Naive thymus-derived CD8-positive, alpha-beta T cell (primary cell): ENCODE results near the gene PET100. TPM values are rescaled to one million over a fixed set of nuclear protein-coding genes. Genes with fewer than 3 reads are reported as not detected.

Experiments used
- ATAC-seq, 2 donors: fragments of 150-1000 bp; cut with Tn5 transposase in 1 of 2; sonication (Bioruptor Pico), chemical (Tn5 transposase) in 1 of 2; 1 replicate in 1 of 2; 2 replicates in 1 of 2; pipeline ENCODE4 v1.10.0; 2021; ENCODE audit warnings: mild to moderate bottlenecking in 2 of 2, moderate library complexity in 2 of 2
- POLR2A ChIA-PET: fragments of 350-600 bp; sonication (Branson Sonifier 250); formaldehyde crosslinking; loops from one replicate; lab custom pipeline; 2021; ENCODE audit warnings: antibody characterized with exemption; lab: Charles Lee
- DNase-seq, 10 donors: peaks; one replicate each; pipeline versions ENCODE4 v3.0.0 to v3.0.0-alpha.2; 2020 to 2022
- H3K27ac Mint-ChIP-seq, 10 donors: one replicate each; pipeline ENCODE4 v1.8.0; 2020 to 2022; ENCODE audit warnings: mild to moderate bottlenecking in 10 of 10, mixed read lengths in 10 of 10, moderate library complexity in 4 of 10, inconsistent platforms in 1 of 10
- H3K27me3 Mint-ChIP-seq, 5 donors: one replicate each; pipeline ENCODE4 v1.8.0; 2021 to 2022; ENCODE audit warnings: mixed read lengths in 5 of 5
- H3K36me3 Mint-ChIP-seq, 3 donors: one replicate each; pipeline ENCODE4 v1.8.0; 2020 to 2022; ENCODE audit warnings: mixed read lengths in 3 of 3, mild to moderate bottlenecking in 2 of 3, inconsistent platforms in 1 of 3
- H3K4me1 Mint-ChIP-seq, 4 donors: one replicate each; pipeline ENCODE4 v1.8.0; 2021 to 2022; ENCODE audit warnings: mixed read lengths in 4 of 4
- H3K4me3 Mint-ChIP-seq, 10 donors: one replicate each; pipeline ENCODE4 v1.8.0; 2020 to 2022; ENCODE audit warnings: mild to moderate bottlenecking in 10 of 10, mixed read lengths in 10 of 10, moderate library complexity in 6 of 10, inconsistent platforms in 1 of 10
- H3K9me3 Mint-ChIP-seq, 9 donors: one replicate each; pipeline ENCODE4 v1.8.0; 2020 to 2022; ENCODE audit warnings: mixed read lengths in 9 of 9, mild to moderate bottlenecking in 3 of 9, inconsistent platforms in 1 of 9, moderate library complexity in 1 of 9
- polyA plus RNA-seq, 3 donors: library from polyadenylated mRNA; unstranded; fragments of 300-500 nt; fragmentation: Illumina TruSeq; gene quantifications; one replicate each; pipeline ENCODE4 v1.2.3, GENCODE V29; 2021
- total RNA-seq, 8 experiments: library from RNA in 2 of 8; stranded (reverse) in 2 of 8; gene quantifications; one replicate each; pipeline ENCODE4 v1.2.3 and lab custom pipeline; 2021 to 2026

The PET100 gene
- total and polyA plus RNA-seq, 5 experiments from 2014 or later: 124 to 299 (median 190) TPM

- H3K27me3 Mint-ChIP-seq: no peaks in the 10 kb centered on the region
- H3K9me3 Mint-ChIP-seq: no peaks in the 10 kb centered on the region
- no peak overlapping the region for H3K4me3 Mint-ChIP-seq
- DNase-seq (no peak), ATAC-seq (no peak)
- peaks cover 0 to 38% (median 11%) of the 10 kb centered on the region in 3 donors for H3K36me3 Mint-ChIP-seq
- H3K4me1 Mint-ChIP-seq: peaks cover 0 to 3% (median 1%) of the 10 kb centered on the region in 4 donors
- POLR2A ChIA-PET: no interaction called here
- H3K27ac Mint-ChIP-seq: peak overlapping the region in 1 of 10 donors; percentile 91
Observed at GRCh38 chr19:7617735-7618134, 11.9 kb upstream of the PET100 start.

- H3K4me1 Mint-ChIP-seq: peaks cover 0 to 5% (median 2%) of the 10 kb centered on the region in 4 donors
- H3K27me3 Mint-ChIP-seq: no peaks in the 10 kb centered on the region
- peak overlapping the region in 4 of 10 donors; percentile 11 to 91 (median 64) for H3K27ac Mint-ChIP-seq
- POLR2A ChIA-PET: no interaction called here
- H3K9me3 Mint-ChIP-seq: no peaks in the 10 kb centered on the region
- ATAC-seq (no peak), DNase-seq (no peak)
- H3K36me3 Mint-ChIP-seq: peaks cover 0 to 44% (median 15%) of the 10 kb centered on the region in 3 donors
- no peak overlapping the region for H3K4me3 Mint-ChIP-seq
Observed at GRCh38 chr19:7618348-7618747, 11.2 kb upstream of the PET100 start.

GRCh38 chr19:7618771-7619510 is 10.7 kb upstream of the PET100 start:
- POLR2A ChIA-PET: no interaction called here
- Mint-ChIP-seq H3K27me3 (no peaks in the 10 kb centered on the region), H3K27ac (peak overlapping the region in 5 of 10 donors; percentile 11 to 91 (median 51)), H3K4me3 (peak overlapping the region in 1 of 10 donors; percentile 29), H3K36me3 (peaks cover 0 to 46% (median 15%) of the 10 kb centered on the region in 3 donors), H3K9me3 (no peaks in the 10 kb centered on the region), H3K4me1 (peaks cover 0 to 5% (median 2%) of the 10 kb centered on the region in 4 donors)
- DNase-seq (no peak), ATAC-seq (no peak)

- Mint-ChIP-seq H3K4me3 (no peak overlapping the region), H3K36me3 (peaks cover 0 to 48% (median 15%) of the 10 kb centered on the region in 3 donors)
- no peak for ATAC-seq
Observed at GRCh38 chr19:7619671-7620441, 9.7 kb upstream of the PET100 start.

GRCh38 chr19:7620442-7621412 is 8.9 kb upstream of the PET100 start:
- POLR2A ChIA-PET: interaction anchor here (0.5 kb wide), 1 partner anchor 824 kb away, joined by 3 read pairs; no protein-coding TSS in a partner anchor
- no peak for ATAC-seq
- no peaks in the 10 kb centered on the region for H3K27me3 Mint-ChIP-seq
- H3K4me3 Mint-ChIP-seq: no peak overlapping the region
- no peak for DNase-seq
- peaks cover 0 to 51% (median 15%) of the 10 kb centered on the region in 3 donors for H3K36me3 Mint-ChIP-seq
- H3K4me1 Mint-ChIP-seq: peaks cover 0 to 5% (median 2%) of the 10 kb centered on the region in 4 donors
- no peaks in the 10 kb centered on the region for H3K9me3 Mint-ChIP-seq
- no peak overlapping the region for H3K27ac Mint-ChIP-seq

More at GRCh38 chr19:7619671-7620441, 9.7 kb upstream of the PET100 start:
- Mint-ChIP-seq H3K27me3 (no peaks in the 10 kb centered on the region), H3K4me1 (peaks cover 0 to 5% (median 2%) of the 10 kb centered on the region in 4 donors), H3K9me3 (no peaks in the 10 kb centered on the region), H3K27ac (peak overlapping the region in 1 of 10 donors; percentile 9)
- DNase-seq: no peak
- POLR2A ChIA-PET: no interaction called here

- ATAC-seq (no peak), DNase-seq (no peak)
- Mint-ChIP-seq H3K4me1 (peaks cover 4 to 12% (median 8%) of the 10 kb centered on the region in 4 donors), H3K36me3 (peaks cover 0 to 48% (median 10%) of the 10 kb centered on the region in 3 donors), H3K4me3 (peak overlapping the region in 1 of 10 donors; percentile 34), H3K9me3 (no peaks in the 10 kb centered on the region), H3K27me3 (no peaks in the 10 kb centered on the region), H3K27ac (peak overlapping the region in 1 of 10 donors; percentile 56)
- POLR2A ChIA-PET: interaction anchor here (0.6 kb wide), 3 partner anchors 25 to 549 kb away, joined by 3 read pairs; no protein-coding TSS in a partner anchor
Observed at GRCh38 chr19:7622933-7623685, 6.5 kb upstream of the PET100 start.

GRCh38 chr19:7623725-7624603 is 5.6 kb upstream of the PET100 start:
- peak overlapping the region in 1 of 10 donors; percentile 34 for H3K27ac Mint-ChIP-seq
- H3K27me3 Mint-ChIP-seq: no peaks in the 10 kb centered on the region
- no peak for DNase-seq
- POLR2A ChIA-PET: interaction anchor here (0.6 kb wide), 1 partner anchor 550 kb away, joined by 3 read pairs; no protein-coding TSS in a partner anchor
- peaks cover 13 to 21% (median 15%) of the 10 kb centered on the region in 4 donors for H3K4me1 Mint-ChIP-seq
- no peak overlapping the region for H3K4me3 Mint-ChIP-seq
- H3K36me3 Mint-ChIP-seq: peaks cover 0 to 42% (median 5%) of the 10 kb centered on the region in 3 donors
- H3K9me3 Mint-ChIP-seq: no peaks in the 10 kb centered on the region
- ATAC-seq: no peak

GRCh38 chr19:7624810-7625209 is 4.8 kb upstream of the PET100 start:
- Mint-ChIP-seq H3K4me3 (no peak overlapping the region), H3K36me3 (peaks cover 0 to 46% (median 8%) of the 10 kb centered on the region in 3 donors)
- DNase-seq: no peak

GRCh38 chr19:7625763-7626372 is 3.7 kb upstream of the PET100 start:
- no peaks in the 10 kb centered on the region for H3K27me3 Mint-ChIP-seq
- peak overlapping the region in 1 of 10 donors; percentile 2 for H3K4me3 Mint-ChIP-seq
- peaks cover 23 to 38% (median 34%) of the 10 kb centered on the region in 4 donors for H3K4me1 Mint-ChIP-seq
- no peak for ATAC-seq
- peaks cover 0 to 42% (median 8%) of the 10 kb centered on the region in 3 donors for H3K36me3 Mint-ChIP-seq
- H3K9me3 Mint-ChIP-seq: no peaks in the 10 kb centered on the region
- H3K27ac Mint-ChIP-seq: peak overlapping the region in 1 of 10 donors; percentile 53
- POLR2A ChIA-PET: interaction anchor here (0.5 to 1.6 kb wide), 2 partner anchors 11 to 12 kb away, joined by 4 read pairs; partner anchors contain the start of gene STXBP2
- DNase-seq: no peak

More at GRCh38 chr19:7624810-7625209, 4.8 kb upstream of the PET100 start:
- no peak for ATAC-seq
- POLR2A ChIA-PET: interaction anchor here (0.9 kb wide), 1 partner anchor 85 kb away, joined by 3 read pairs; no protein-coding TSS in a partner anchor
- peaks cover 21 to 29% (median 23%) of the 10 kb centered on the region in 4 donors for H3K4me1 Mint-ChIP-seq
- H3K27me3 Mint-ChIP-seq: no peaks in the 10 kb centered on the region
- H3K9me3 Mint-ChIP-seq: no peaks in the 10 kb centered on the region
- H3K27ac Mint-ChIP-seq: no peak overlapping the region

GRCh38 chr19:7627166-7627565 is 2.4 kb upstream of the PET100 start:
- POLR2A ChIA-PET: interaction anchor here (1.2 to 1.6 kb wide), 2 partner anchors 10 to 30 kb away, joined by 3 to 4 read pairs; partner anchors contain the start of gene STXBP2

More at GRCh38 chr19:7627166-7627565, 2.4 kb upstream of the PET100 start:
- H3K4me3 Mint-ChIP-seq: peak overlapping the region in 3 of 10 donors; percentile 46 to 96 (median 96)
- H3K27ac Mint-ChIP-seq: peak overlapping the region in 4 of 10 donors; percentile 8 to 67 (median 32)
- no peaks in the 10 kb centered on the region for H3K27me3 Mint-ChIP-seq
- peaks cover 23 to 46% (median 40%) of the 10 kb centered on the region in 4 donors for H3K4me1 Mint-ChIP-seq
- DNase-seq (no peak), ATAC-seq (no peak)
- peaks cover 0 to 32% (median 10%) of the 10 kb centered on the region in 3 donors for H3K36me3 Mint-ChIP-seq
- no peaks in the 10 kb centered on the region for H3K9me3 Mint-ChIP-seq
